ENCODE measurements around the gene RNF166.

The RNF166 gene

DNA sequence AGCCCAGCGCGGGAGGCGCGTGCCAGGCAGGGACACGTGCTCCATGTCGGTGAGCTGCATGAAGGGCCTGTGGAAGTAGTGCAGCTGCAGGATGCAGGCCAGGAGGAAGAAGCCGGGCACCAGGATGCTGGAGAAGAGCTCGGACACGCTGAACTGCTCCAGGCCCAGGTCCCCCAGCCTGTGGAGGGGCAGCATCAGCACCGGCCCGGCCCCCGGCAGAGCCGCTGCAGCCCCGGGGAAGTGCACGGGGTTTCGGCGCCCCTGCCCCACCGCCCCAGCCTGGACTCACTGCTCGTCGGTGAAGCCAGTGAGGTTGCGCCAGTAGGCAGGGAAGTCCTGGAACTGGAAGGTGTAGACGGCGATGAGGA is 28.1 kb upstream of the RNF166 start:
- TF ChIP-seq, protein P1, sequence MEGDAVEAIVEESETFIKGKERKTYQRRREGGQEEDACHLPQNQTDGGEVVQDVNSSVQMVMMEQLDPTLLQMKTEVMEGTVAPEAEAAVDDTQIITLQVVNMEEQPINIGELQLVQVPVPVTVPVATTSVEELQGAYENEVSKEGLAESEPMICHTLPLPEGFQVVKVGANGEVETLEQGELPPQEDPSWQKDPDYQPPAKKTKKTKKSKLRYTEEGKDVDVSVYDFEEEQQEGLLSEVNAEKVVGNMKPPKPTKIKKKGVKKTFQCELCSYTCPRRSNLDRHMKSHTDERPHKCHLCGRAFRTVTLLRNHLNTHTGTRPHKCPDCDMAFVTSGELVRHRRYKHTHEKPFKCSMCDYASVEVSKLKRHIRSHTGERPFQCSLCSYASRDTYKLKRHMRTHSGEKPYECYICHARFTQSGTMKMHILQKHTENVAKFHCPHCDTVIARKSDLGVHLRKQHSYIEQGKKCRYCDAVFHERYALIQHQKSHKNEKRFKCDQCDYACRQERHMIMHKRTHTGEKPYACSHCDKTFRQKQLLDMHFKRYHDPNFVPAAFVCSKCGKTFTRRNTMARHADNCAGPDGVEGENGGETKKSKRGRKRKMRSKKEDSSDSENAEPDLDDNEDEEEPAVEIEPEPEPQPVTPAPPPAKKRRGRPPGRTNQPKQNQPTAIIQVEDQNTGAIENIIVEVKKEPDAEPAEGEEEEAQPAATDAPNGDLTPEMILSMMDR (IDR thresholded peaks at IDR 0.05; ENCODE audit: borderline replicate concordance, insufficient read depth, low read depth, low read length), result no peak
- no peak overlapping the region for H3K4me3 ChIP-seq (ENCODE audit: low read depth, low read length)

DNA sequence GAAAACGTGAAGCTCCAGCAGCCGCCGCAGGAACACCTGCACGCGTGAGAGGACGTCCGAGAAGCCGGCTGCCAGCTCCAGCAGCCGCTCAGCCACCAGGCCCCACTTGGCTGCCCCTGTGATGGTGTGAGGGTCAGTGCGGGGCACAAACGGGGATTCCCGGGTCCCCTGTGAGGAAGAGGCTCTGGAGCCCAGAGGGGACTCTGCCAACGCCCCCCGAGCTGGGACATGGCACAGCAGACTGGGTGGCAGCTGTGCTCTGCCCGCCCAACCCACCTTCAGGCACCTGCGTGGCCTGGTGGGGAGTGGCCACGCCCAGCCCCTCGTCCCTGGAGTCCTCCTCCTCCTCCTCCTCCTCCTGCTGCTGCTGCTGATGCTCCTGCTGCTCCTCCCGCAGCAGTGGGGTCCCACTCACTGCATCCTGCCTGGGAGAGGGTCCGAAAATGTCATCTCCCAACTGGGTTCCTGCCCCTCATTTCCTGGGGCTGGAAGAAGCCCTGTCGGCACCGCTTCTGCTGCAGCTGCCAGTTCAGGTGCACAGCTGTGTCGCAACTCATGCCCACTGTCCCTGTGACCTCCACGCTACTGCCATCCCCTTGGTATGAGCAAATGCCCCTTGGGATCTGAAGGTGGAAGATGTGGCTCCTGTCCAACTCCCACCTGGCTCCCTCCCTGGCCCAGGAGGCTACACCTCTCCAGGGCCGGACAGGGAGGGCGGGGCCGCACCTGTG is 27.6 kb upstream of the RNF166 start:
- TF ChIP-seq, protein P1 (IDR thresholded peaks at IDR 0.05; ENCODE audit: borderline replicate concordance, insufficient read depth, low read depth, low read length), result no peak
- no peak overlapping the region for H3K4me3 ChIP-seq (ENCODE audit: low read depth, low read length)

DNA sequence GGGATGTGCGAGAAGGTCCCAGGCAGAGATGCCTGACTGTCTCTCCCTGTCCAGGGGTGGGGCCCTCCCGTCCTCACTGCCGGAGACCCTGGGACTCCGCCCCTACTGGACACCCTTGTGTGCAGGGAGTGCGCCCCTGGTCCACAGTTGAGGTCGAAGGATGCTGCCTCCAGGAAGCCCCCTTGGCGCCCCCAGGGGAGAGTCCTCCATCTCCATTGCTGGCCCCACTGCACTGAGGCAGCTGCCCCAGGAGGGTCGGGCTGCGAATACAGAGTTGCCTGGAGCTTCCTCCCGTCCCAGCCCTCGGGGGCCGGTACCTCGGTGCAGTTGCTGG is 26.7 kb upstream of the RNF166 start:
- TF ChIP-seq, protein P1 (IDR thresholded peaks at IDR 0.05; ENCODE audit: borderline replicate concordance, insufficient read depth, low read depth, low read length), result no peak
- H3K4me3 ChIP-seq (ENCODE audit: low read depth, low read length), result no peak overlapping the region

DNA sequence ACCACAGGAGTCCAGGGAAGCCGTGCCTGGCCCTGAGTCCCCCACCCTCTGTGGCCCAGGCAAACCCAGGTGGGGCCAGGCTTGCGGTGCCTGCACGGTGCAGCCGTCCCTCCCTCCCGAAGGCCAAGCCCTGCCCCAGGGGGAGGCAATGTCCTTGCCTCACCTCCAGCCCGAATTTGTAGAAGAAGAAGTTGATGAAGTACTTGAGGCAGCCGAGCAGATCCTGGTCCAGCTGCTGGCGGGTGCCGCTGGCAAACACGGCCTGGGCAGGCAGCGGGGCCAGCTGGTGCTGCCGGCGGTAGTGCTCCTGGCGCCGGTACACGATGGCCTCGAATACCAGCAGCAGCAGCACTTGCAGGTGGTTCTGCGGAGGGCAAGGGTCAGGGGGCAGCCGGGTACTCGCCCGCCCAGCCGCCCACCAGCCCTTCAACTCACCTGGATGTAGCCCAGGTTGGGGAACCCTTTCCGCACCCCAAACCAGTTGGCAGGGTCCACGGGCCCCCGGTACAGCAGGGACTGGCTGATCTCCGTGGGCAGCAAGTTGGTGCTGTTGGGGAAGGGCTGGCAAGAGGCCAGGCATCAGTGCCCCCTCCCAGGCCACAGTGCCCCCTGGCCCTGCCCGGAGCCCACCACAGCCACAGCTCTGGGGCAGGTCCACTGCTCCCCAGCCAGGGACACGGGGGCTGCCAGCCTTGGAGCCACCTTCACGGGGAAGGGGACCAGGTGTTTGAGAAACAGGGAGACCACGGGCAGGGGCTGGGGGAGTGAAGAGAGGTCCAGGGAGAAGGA is 26.2 kb upstream of the RNF166 start:
- TF ChIP-seq, protein P1 (IDR thresholded peaks at IDR 0.05; ENCODE audit: borderline replicate concordance, insufficient read depth, low read depth, low read length), result no peak
- H3K4me3 ChIP-seq (ENCODE audit: low read depth, low read length), result no peak overlapping the region

DNA sequence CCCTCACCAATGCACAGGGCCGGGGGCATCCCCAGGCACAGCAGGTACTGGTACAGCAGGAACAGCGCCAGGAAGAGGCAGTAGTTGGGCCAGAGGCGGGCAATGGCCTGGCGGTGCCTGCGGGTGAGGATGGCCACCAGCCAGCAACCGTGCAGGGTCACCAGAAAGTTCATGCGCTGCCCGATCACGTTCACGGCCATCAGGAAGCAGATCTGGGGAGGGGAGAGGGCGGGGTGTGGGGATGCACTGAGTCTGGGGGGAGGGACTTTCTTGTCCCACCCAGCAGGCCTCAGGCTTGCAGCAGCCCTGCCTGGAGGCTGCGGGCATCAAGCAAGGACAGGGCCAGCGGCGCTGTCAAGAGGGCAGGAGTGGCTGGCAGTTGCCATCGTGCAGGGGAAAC is 25.5 kb upstream of the RNF166 start:
- H3K4me3 ChIP-seq (ENCODE audit: low read depth, low read length), result no peak overlapping the region

DNA sequence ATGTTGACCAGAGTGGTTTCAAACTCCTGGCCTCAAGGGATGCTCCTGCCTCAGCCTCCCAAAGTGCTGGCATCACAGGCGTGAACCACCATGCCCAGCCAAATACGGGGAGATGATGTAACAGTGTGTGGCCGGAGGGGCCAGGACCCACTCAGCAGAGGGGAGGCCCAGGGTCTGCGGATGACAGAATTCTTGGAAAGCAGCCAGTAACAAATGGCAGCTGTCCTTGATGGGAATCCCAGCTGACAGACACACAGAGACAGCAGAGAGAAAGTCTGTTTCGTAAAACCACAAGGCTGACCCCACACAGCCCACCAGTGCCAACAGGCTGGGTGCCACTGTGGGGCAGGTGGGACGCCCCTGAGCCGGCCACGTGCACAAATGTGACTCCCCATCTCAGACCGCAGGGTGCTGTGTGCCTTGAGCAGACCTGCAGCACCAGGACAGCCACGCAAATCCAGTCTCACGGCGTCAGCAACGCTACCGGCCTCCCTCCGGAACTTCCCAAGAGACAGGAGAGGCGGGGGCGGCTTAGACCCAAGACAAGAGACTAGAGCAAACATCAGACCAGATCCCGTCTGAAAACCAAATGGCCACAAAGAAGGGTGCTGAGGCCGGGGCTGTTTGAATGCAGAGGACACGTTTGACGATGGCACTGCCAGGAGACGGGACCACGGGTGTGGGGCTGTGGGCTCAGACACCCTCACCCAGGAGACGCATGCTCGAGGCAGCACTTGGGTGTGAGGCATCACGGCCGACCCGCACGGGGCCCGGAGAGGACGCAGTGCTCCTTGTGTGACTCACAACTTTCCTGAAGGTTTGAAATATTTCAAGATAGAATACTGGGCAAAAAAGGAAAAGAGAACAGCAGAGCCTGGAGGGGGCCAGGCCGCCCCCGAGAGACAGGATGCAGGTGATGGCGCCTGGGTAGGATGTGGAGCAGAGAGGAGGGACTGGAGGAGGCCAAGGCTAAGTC is 24.7 kb upstream of the RNF166 start:
- TF ChIP-seq, protein P1 (IDR thresholded peaks at IDR 0.05; ENCODE audit: borderline replicate concordance, insufficient read depth, low read depth, low read length), result no peak
- no peak overlapping the region for H3K4me3 ChIP-seq (ENCODE audit: low read depth, low read length)

More for the DNA sequence above, 25.5 kb upstream of the RNF166 start:
- TF ChIP-seq, protein P1 (IDR thresholded peaks at IDR 0.05; ENCODE audit: borderline replicate concordance, insufficient read depth, low read depth, low read length), result no peak

All from GM12875 (cell line).